ENCODE results near the gene EXD3.
"Not testable (repeated sequence)": the region's sequence is repeated elsewhere in the genome, so short reads cannot be mapped to it uniquely, and the experiment has no call there.

The EXD3 gene

DNA sequence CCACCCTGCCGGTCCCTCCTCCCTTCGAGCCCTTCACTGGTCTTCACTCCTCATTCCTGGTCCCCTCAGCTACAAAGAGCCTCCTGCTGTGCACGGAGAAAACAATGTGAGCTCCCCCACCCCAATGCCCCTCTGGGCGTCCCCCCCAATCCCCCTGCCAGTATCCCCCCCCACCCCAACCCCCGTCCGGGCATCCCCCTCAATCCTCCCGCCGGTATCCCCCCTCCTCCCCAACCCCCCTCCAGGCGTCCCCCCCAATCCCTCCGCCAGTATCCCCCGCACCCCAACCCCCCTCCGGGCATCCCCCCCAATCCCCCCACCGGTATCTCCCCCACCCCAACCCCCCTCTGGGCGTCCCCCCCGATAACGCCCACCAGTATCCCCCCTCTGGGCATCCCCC lies 42.8 kb downstream of the EXD3 start:
- no peak for DNase-seq (ENCODE audit: low read depth, low spot score)

DNA sequence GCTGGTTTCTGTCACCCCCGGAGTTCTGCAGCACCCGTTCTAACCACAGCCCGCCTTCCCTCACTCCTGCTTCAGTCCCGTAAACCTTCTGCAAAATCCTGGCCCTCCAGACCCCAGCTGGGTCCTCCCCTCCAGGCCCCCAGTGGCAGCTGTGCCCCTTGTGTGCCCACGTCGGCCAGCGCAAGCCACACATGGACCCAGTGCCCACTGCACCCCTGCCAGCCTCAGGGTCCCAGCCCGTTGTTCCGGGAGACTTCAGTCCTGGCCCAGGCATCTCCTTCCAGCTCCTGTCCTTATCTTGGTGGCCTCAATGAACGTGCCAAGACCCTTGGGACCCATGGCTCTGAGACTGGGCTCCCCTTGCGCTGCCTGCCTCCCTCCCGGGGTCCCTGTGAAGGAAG lies 43.2 kb downstream of the EXD3 start:
- DNase-seq (ENCODE audit: low read depth, low spot score) = no peak

- DNase-seq (ENCODE audit: low read depth, low spot score) = not testable (repeated sequence)
Observed at GRCh38 chr9:137378688-137379410, 44.1 kb downstream of the EXD3 start.

- no peak for DNase-seq (ENCODE audit: low read depth, low spot score)
Observed at GRCh38 chr9:137376386-137376785, 46.6 kb downstream of the EXD3 start.

DNA sequence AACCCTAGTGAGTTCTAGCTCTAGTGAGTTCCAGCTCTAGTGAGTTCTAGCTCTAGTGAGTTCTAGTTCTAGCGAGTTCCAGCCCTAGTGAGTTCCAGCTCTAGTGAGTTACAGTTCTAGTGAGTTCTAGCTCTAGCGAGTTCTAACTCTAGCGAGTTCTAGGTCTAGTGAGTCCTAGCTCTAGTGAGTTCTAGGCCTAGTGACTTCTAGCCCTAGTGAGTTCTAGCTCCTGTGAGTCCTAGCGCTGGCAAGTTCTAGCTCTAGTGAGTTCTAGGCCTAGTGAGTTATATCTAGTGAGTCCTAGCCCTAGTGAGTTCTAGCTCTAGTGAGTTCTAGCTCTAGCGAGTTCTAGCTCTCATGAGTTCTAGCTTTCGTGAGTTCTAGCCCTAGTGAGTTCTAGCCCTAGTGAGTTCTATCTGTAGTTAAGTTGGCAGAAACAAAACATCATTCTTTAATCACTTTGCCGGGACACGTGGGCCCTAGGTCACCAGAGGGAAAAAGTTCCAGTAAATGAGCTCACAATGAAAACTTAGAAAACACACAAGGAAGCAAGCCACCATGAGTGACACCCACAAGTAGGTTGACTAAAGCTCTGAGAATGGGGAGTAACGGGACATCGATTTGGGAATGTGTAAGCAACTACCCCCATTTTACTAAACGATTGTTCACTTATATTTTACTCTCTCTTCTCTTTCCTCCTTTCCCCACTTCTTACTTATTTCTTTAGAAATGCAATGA lies 47.5 kb downstream of the EXD3 start:
- no peak for DNase-seq (ENCODE audit: low read depth, low spot score)

DNA sequence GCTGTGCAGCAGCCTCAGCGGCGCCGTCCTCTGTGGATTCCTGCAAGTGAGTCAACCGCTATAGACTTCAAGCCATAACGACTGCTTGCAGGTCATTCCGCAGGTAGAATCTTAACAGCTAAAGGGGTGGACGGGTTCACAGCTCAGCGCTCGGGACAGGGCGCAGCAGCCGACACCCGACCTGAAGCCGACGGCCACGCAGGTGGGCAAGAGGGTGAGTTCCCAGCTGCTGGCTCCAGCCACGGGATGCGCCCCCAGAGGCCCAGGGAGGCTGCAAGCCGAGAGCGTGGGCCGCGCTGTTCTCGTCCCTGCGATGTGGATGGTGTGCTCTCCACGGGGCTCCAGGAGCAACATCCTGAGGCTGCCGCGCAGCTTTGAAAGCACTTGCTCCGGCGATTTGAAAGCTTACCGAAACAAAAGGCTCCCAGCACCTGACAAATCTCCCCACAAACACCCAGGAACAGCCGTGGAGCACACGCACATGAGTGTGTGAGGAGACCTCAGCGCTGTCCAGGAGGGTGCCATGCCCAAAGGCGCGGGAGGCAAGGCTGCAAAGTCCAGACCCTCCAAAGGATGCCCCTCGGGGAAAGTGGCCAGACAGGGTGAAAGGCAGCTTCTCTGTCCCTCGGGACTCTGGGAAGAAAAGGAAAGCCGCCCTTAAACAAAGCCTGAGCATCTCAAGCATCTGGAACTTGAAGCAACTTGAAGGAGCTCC lies 48.7 kb downstream of the EXD3 start:
- DNase-seq (ENCODE audit: low read depth, low spot score) = no peak

DNA sequence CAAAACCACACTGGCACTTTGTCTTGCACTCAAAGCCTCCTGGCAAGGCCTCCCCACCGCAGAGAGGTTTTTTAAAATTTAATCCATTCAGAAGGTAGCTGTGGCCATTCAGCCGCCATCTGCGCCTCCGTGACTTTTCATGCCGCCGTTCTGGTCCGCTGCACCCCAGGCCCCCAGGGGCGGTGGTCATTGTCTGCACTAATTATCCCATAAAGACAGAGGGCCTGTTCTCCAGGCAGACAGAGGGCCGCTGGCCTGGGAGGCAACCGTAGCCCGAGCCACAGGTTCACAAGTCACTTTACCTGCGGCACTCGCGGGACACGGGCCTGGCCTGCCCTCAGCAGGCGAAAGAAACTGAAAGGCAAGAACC lies 49.4 kb downstream of the EXD3 start:
- no peak for DNase-seq (ENCODE audit: low read depth, low spot score)

- no peak for DNase-seq (ENCODE audit: low read depth, low spot score)
Observed at GRCh38 chr9:137372693-137373610, 50.0 kb downstream of the EXD3 start.

DNA sequence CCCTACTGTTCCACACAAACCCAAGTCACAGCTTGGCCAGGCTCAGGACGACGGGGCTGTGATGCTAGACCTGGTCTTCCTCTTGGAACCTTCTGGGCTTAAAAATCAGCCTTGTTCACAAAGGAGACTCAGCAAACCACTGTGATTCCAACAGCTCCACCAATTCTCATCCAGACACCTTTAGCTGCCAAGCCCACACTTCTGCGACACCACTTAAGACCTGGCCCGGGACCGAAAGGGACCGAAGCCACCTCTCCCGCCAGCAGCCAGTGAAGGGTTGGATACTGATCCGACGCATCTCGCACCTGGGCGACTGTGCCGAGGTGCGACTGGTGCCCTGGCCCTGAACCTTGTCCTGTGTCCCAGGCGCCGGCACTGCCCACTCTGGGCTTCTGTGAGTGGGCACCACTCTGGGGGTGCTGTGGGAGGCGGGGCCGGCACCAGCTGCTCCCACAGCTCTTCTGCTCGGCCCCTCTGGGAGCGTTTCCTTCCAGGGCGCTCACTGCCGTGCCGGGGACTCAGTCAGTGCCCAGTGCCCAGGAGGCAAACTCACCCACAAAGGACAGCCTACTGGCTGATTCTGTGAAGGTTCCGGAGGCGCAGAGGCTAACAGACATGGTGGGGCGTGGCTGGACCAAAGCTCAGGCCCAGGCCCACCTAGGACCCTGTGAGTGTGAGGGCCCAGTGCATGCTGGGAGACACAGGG lies 50.9 kb downstream of the EXD3 start:
- no peak for DNase-seq (ENCODE audit: low read depth, low spot score)

DNA sequence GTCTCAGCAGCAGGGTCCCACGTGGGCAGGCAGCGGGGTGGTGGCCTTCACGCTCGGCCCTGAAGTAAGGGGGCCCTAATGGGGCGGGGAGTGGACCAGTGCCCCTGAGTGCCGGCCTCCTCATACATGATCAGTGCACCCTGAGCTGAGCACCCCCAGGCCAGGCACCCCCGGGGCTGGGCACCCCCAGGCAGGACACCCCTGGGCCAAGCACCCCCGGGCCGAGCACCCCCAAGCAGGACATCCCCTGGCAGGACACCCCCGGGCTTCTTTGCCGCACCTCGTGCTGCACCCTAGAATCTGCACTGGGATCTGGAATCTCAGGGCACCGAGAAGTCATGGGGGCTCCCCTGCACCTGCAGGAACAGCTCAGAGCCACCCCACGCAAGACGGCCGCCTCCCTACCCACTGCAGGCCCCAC lies 51.4 kb downstream of the EXD3 start:
- no peak for DNase-seq (ENCODE audit: low read depth, low spot score)

DNA sequence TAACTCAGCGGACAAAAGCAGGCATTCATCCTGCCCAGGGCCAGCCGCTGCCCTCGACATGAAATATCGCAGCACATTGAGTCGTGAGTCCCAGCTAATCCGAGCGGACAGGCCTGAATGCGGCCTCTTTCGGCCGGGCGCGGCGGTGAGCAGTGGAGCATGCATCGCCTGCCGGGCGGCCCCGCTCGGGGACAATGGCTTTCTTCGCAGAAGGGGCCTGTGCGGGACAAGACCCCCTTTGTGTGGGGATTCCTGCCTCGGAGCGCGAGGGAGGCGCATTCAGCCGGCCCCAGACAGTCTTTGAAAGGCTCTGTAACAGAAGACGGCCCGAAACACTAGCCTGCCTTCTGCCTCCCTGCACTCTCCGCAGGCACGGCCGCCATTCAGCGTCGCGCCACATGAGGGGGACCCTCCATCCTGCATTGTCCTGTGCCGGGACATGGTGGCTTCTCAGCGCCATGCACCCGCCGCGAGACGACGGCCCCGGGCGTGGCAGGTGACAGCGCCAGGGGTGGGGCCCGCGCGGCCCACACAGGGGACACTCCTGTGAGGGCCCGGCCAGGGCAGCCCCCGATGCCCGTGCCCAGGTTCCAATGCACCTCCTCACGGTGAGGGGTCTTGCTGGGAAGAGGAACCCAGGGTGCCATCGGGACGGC lies 52.0 kb downstream of the EXD3 start:
- DNase-seq (ENCODE audit: low read depth, low spot score) = no peak

DNA sequence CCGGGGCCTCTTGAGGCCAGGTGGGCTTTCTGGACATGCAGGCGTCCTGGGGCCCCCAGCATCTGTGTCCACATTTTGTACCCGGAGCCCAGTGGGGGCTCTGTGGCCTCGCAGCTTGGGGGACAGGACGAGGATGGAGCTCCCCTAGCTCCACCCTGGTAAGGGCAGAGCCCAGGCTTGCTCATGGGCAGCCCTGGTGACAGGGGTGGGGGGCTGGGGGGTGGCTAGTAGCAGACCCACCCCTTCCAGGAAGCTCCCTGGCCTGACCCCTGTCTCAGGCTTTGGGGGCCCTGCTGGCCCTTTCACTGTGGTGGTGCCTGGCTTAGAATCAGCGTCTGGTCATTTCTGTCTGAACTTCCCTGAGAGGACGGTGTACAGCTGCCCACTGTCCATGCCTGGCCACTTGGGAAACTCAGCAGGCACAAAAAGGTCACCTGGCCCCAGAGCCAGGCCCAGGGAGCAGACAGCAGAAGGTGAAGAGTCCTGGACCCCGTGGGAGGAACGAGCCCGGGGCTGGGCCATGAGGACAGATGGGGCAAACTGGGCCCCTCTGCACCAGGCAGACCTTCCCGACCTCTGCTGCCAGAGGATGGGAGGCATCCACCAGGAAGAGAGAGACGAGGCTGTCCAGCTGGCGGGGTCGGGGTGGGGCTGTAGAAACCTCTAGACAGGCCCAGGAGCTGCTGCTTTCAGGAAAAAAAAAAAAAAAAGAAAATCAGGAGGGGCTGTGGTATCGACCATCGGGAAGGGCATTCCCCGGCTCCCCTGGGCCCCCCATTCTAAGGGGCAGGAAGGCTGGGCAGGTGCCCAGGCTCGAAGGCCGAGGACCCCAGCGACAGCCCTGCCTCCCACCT lies 52.8 kb downstream of the EXD3 start:
- DNase-seq (ENCODE audit: low read depth, low spot score) = no peak

DNA sequence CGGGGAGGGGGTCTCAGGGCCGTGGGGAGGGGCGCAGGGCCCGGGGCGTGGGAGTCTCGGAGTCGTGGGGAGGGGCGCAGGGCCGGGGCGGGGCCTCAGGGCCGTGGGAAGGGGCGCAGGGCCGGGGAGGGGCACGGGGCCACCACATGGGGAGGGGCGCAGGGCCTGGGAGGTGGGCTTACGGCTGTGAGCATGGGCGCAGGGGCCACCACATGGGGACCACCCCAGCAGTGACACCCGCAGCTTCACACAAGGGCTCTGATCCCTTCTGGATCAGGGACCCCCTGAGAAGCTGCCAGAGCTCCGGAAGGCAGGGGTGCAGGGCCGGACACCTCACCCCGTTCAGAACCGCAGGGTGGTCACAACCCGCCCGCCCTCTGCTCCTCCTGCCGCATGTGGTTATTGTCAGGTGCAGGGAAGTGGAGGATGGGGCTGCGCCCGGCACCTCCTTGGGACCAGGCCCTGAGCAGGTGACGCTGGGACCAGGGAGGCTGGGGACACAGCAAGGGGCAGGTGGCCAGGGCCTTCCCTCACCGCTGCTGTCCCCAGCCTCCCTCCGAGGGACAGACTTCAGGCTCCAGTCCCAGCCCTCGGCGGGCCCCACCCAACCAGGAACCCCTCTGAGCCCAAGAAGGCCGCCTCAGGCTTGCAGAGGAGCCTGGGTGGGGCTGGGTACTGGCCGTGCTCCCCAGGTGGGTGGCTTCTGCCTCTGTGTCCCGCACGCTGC lies 53.7 kb downstream of the EXD3 start:
- DNase-seq (ENCODE audit: low read depth, low spot score) = no peak

- DNase-seq (ENCODE audit: low read depth, low spot score) = no peak
Observed at GRCh38 chr9:137368431-137369035, 54.4 kb downstream of the EXD3 start.

GRCh38 chr9:137367506-137368430 lies 55.2 kb downstream of the EXD3 start:
- DNase-seq (ENCODE audit: low read depth, low spot score) = no peak

DNA sequence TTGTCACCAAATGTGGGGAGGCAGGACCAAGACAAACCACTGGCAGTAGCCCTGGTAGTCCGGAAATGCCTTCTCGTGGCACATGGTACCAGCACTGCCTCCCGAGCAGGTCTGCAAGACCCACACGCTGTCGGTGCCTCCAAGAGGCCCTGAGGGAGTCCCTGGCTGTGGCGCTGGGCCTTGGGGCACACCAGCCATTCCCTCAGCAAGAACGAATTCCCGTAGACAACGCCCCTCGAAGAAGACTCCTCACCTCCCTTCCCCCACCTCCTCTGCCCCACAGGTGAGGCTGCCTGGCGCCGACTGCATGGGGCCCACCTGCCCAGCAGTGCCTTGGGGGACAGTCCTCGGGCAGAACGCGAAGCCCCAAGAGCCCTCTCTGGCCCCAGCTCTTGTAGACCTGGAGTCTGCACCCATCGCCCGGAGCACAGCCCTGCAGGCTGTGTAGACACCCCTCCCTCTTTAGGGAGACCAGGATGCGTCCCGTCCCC lies 56.0 kb downstream of the EXD3 start:
- no peak for DNase-seq (ENCODE audit: low read depth, low spot score)

GRCh38 chr9:137366445-137366810 lies 56.5 kb downstream of the EXD3 start:
- DNase-seq (ENCODE audit: low read depth, low spot score) = no peak

Data from iPS DF 19.7 (cell line).